ENCODE measurements around the gene DEUP1. TPM values are rescaled to one million over a fixed set of nuclear protein-coding genes. Genes with fewer than 3 reads are reported as not detected.

Gene DEUP1
- total and polyA plus RNA-seq, 9 of the 15 experiments (the other 6 are each of a cell fraction or from before 2014, with no cell fraction given), result 1.4 to 10.9 (median 9.3) TPM

- intact Hi-C loops (cut with micrococcal nuclease) (no loop called here), in situ Hi-C loops (cut with MboI) (no loop called here)
- DNase-seq (ENCODE audit: extremely low read depth in 1 of 4, low spot score in 3 of 4) (no peak), ATAC-seq (no peak), FAIRE-seq (no peak)
- H3K36me3 ChIP-seq (ENCODE audit: control insufficient read depth, insufficient read depth, low read length), result no peaks in the 10 kb centered on the region
- no peak overlapping the region for H2AFZ ChIP-seq (ENCODE audit: low read depth, low read length)
- no peaks in the 10 kb centered on the region for H3K4me1 ChIP-seq (replicated peaks in 1 of 2; ENCODE audit: control insufficient read depth in 2 of 2, insufficient read depth in 2 of 2, low read length in 2 of 2)
- POLR2A ChIA-PET, result interaction anchor here (1.6 kb wide), 1 partner anchor 11 kb away, joined by 4 read pairs; no protein-coding TSS in a partner anchor
- H3K9me1 ChIP-seq (ENCODE audit: control insufficient read depth, insufficient read depth, low read length), result no peaks in the 10 kb centered on the region
- no TSS peak for BruUV-seq (replicated peaks)
- no peaks in the 10 kb centered on the region for H3K79me2 ChIP-seq (ENCODE audit: control insufficient read depth, insufficient read depth, low read length)
- no peaks in the 10 kb centered on the region for H3K9me3 ChIP-seq (replicated peaks; ENCODE audit: control insufficient read depth, insufficient read depth, low read depth, low read length)
- no peak overlapping the region for H3K4me2 ChIP-seq (ENCODE audit: insufficient read depth, low read length)
- H3K27me3 ChIP-seq (ENCODE audit: control insufficient read depth in 2 of 2, insufficient read depth in 2 of 2, low read length in 2 of 2), result no peaks in the 10 kb centered on the region
- CTCF ChIA-PET (ENCODE audit: low intra/inter-chr PET ratio), result interaction anchor here (0.6 kb wide), 1 partner anchor 53 kb away, joined by 4 read pairs; no protein-coding TSS in a partner anchor
- WGBS (ENCODE audit: insufficient coverage, low coverage, missing lambda C conversion rate), result 4% methylated on average over 4 of the region's 4 CpGs
- no peak overlapping the region for H3K9ac ChIP-seq (ENCODE audit: insufficient read depth in 1 of 2, low read depth in 2 of 2, low read length in 2 of 2)
- no peak overlapping the region for H3K27ac ChIP-seq (ENCODE audit: extremely low read depth, low read depth, low read length)
- no peaks in the 10 kb centered on the region for H4K20me1 ChIP-seq (replicated peaks; ENCODE audit: control insufficient read depth, insufficient read depth, low read length)
- TF ChIP-seq ZNF212 (CRISPR knock-in tag; IDR thresholded peaks at IDR 0.05), result no peak
- TF ChIP-seq ZKSCAN8 (CRISPR knock-in tag; IDR thresholded peaks at IDR 0.05), result no peak
- TF ChIP-seq ZNF766 (CRISPR knock-in tag; conservative IDR thresholded peaks at IDR 0.05), result no peak
- TF ChIP-seq, protein P1, sequence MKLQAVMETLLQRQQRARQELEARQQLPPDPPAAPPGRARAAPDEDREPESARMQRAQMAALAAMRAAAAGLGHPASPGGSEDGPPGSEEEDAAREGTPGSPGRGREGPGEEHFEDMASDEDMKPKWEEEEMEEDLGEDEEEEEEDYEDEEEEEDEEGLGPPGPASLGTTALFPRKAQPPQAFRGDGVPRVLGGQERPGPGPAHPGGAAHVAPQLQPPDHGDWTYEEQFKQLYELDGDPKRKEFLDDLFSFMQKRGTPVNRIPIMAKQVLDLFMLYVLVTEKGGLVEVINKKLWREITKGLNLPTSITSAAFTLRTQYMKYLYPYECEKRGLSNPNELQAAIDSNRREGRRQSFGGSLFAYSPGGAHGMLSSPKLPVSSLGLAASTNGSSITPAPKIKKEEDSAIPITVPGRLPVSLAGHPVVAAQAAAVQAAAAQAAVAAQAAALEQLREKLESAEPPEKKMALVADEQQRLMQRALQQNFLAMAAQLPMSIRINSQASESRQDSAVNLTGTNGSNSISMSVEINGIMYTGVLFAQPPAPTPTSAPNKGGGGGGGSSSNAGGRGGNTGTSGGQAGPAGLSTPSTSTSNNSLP (IDR thresholded peaks at IDR 0.05; ENCODE audit: borderline replicate concordance, low read depth, low read length), result no peak
- TF ChIP-seq CCAR2 (IDR thresholded peaks at IDR 0.05; ENCODE audit: low read depth, low read length), result no peak
- TF ChIP-seq CREBBP (IDR thresholded peaks at IDR 0.05; ENCODE audit: low read depth, low read length), result no peak
- no peak for TF ChIP-seq EGR1 (conservative IDR thresholded peaks at IDR 0.05)
- no peak for TF ChIP-seq ZNF586 (CRISPR knock-in tag; conservative IDR thresholded peaks at IDR 0.05)
- no peak overlapping the region for H3K4me3 ChIP-seq
Measured at GRCh38 chr11:93295921-93296575, 34.5 kb upstream of the DEUP1 start.
